HG02943 (cell line): Measurements from ENCODE around the gene SLC10A1.
"Not testable (repeated sequence)": the region's sequence is repeated elsewhere in the genome, so short reads cannot be mapped to it uniquely, and the experiment has no call there.

Experiments
- ATAC-seq: cut with Tn5 transposase; IDR thresholded peaks from one replicate; pipeline ENCODE4 v1.9.1; 2021; ENCODE audit warnings: mild to moderate bottlenecking, low read depth, moderate library complexity; ENCODE audit not compliant: unreplicated experiment

SLC10A1 gene

DNA sequence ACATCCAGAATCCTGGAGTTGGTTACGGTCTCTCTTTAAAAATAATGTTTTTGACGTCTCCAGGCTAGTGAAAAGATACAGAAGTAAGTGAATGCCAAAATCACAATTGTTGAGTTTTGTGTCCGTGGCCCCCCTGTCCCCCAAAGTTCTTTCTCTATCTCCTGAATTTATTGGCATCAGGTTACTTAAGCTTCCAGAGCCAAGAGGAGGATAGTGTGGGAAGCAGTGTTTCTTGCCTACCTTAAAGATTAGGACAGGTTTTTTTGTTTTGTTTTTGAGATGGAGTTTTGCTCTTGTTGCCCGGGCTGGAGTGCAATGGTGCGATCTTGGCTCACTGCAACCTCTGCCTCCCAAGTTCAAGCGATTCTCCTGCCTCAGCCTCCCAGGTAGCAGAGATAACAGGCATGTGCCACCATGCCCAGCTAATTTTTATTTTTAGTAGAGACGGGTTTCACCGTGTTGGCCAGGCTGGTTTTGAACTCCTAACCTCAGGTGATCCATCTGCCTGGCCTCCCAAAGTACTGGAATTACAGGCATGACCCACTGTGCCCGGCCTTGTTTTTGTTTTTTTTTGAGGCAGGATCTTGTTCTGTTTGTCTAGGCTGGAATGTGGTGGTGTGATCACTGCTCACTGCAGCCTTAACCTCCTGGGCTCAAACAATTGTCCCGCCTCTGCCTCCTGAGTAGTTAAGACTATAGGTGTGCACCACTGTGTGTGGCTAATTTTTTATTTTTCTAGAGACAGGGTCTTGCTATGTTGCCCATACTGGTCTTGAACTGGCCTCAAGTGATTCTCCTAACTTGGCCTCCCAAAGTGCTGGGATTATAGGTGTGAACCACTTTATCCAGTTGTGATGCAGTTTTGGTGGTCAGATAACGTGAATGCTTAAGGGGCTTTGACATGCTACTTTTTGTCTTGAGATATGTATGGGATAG lies 24.7 kb downstream of the SLC10A1 start:
- no peak for ATAC-seq

DNA sequence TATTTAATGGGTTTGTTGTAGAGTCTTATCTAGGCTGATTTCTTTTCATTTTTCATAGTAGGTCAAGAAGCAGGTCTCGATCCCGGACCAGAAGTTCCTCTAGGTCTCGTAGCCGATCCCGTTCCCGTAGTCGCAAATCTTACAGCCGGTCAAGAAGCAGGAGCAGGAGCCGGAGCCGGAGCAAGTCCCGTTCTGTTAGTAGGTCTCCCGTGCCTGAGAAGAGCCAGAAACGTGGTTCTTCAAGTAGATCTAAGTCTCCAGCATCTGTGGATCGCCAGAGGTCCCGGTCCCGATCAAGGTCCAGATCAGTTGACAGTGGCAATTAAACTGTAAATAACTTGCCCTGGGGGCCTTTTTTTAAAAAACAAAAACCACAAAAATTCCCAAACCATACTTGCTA lies 25.9 kb downstream of the SLC10A1 start:
- ATAC-seq, result no peak

DNA sequence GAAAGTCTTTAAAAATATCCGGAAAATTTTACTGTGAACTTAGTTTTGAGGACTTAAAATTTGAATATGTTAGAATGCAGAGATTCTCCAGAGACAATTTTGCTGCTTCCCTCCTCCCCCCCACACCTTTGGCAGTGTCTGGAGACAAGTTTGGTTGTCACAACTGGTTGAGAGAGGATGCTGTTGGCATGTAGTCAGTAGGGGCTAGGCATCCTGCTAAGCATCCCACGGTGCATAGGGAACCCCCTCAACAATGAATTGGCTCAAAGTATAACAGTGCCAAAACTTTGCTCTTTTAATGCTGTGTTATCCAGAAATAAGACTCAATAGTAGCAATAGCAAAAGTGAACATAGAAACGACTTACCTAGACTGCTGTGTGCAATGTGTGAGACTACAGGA lies 26.5 kb downstream of the SLC10A1 start:
- ATAC-seq, result no peak

DNA sequence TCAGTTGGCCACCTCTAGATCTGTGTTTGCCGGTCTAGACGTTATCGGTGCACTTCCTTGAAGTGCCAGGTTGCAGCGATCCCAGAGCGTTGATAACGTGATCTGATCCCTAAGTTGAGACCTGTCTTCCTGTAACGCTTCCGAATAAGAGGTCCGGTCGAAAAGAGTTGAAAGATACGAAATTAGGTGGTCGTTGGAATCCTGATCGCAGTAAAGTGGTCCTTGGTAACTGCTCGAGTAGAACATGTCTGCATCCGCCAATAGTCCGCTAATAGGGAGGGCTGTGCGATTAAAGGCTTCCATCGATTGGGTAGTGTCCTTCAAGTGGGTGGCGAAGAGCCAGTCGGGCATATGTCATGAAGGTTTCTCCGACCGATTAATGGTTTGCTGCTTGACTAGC lies 27.4 kb downstream of the SLC10A1 start:
- ATAC-seq, result no peak

DNA sequence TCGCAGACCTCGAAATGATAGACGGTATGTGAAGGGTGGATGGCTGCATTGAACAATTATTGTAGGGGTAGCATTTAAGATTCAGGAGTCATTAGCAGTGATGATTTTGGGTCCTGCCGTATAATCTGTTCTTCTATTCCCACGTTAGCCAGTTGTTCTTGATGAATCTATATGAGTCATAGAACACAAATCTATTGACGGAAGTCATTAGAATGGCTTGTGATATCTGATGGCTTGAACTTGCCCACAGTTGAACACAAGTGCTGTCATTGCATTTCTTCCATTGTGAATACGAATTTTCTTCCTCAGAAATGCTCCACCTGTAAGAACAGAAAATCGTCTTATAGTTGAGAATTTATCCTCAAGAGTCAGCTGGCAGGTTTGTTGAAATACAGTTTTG lies 28.2 kb downstream of the SLC10A1 start:
- ATAC-seq, result no peak

DNA sequence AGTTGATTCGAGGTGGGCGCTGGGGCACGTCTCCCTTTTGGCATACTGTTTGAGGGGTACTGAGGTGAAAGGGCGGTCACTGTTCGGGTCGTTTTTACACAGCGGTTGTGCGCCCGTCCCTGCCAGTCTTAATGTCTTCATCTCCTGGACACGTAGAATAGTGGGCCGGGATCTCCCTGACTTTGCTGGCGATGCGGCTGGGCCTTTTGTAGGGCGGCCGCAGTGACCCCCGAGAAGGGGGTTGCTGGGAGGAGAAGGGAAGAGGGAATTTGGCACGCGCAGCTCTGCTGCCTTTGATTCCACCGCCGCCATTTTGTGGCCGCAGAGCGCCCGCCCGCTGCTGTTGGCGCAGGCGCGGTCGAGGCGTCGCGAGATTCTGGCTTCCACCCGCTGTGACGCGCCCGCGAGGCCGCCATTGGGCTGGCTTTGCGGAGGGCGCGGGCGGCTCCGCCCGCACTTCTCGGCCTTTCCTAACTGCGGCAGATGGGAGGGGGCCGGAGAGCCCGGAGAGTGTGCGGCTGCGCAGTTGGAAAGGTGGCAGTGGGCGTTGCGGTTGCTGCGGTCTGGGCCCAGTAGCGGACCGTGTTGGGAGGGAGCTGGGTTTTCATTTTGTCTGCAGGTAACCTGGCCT lies 29.6 kb downstream of the SLC10A1 start:
- peak; percentile 52 for ATAC-seq

DNA sequence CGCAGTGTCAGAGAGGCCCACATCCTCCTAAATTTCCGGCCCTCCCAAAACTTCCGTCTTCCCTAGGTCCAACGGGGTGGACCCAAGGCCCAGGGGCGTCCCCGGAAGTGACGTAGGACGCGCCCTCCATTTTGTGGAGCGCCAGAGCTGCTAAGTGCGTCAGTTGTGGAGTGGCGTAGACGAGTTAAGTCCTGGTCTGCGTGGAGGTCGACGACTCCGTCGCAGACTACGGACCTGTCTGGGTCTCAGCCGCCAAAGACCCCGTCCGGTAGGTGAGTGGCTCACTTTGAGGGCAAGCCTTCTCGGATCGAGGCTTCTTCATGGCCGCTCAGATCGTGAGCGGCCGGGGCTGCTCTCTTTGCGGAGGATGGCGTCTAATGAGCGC lies 30.1 kb downstream of the SLC10A1 start, which contains the start of gene SRSF5:
Gene SRSF5 (plus strand): TSS at position 159 of the 385 bp plus-strand sequence. CDS start 1,015 bp downstream, outside the sequence.
- ATAC-seq, result peak; percentile 89

DNA sequence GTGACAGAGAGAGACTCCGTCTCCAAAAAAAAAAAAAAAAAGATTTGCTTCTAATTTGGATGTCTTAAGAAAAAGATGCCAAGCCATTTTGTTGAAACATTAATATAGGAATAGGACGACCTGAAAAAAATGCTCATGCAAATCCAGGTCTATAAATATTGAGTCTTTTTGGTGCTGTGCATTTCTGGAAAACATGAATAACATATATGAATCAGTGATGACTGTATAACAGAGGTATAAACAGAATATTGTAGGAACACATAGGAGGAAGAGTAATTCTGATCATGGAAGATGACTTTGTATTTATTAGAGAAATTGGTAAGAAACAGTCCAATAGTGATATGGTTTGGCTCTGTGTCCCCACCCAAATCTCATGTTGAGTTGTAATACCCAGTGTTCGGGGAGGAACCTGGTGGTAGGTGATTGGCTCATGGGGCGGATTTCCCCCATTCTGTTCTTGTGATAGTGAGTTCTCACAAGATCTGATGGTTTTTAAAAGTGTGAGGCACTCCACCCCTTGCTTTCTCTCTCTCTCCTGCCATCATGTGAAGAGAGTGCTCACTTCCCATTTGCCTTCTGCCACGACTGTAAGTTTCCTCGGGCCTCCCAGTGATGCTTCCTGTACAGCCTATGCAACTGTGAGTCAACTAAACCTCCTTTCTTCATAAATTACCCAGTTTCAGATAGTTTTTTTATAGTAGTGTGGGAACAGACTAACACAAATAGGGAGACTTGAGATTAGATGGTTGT lies 33.1 kb downstream of the SLC10A1 start:
- ATAC-seq, result no peak

DNA sequence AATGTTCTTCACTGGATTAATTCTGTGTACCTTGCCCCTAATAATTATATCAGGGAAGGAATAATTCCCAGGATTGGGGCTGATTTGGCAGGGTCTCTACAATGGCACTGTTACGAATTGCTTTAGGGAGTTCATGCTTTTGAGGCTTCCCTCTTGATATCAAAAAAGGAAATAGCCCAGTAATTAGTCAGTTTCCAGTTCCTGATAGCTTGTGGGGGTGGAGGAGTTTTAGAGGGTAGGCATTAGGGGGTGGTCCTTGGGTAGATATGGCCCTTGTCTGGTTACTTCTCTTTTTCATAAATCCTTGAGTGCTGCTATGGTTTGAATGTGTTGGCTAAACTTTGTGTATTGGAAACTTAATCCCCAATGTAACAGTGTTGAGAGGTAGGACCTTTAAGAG lies 36.2 kb downstream of the SLC10A1 start:
- ATAC-seq, result no peak

DNA sequence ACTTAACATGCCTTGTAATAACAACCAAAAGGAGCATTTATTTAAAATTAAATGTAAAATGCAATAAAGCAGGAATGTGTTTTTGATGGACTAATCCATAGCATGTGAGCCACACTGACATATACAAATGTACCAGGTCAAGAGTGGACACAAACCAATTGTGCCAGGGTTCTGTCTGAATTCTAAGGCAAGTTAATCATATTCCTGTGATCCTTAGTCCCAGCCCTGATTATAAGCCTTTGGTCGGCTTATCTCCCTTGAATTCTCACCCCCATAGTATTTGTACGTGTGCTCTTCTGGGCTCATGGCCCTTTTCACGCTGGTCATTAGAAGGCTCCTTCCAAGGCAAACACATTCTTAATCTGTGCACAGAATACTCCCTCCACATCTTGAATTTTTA lies 40.7 kb downstream of the SLC10A1 start:
- no peak for ATAC-seq

DNA sequence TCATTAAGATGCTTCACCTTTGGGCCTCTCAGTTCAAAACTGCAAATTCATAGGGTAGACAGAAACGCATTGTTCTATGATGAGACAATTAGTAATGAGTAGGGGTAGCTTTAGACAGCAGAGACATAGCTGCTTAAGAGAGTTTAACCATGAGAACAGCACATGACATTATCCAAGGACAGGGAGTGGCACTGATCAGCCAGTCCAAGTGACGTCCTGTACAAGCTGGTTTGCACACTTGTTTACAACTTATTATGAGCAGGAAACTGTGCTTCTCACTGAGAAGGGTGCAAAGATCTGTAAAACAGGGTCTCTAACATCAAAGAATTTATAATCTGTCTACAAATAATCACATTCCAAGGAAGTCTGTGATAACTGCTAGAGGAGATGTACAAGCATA lies 41.3 kb downstream of the SLC10A1 start:
- ATAC-seq, result no peak

DNA sequence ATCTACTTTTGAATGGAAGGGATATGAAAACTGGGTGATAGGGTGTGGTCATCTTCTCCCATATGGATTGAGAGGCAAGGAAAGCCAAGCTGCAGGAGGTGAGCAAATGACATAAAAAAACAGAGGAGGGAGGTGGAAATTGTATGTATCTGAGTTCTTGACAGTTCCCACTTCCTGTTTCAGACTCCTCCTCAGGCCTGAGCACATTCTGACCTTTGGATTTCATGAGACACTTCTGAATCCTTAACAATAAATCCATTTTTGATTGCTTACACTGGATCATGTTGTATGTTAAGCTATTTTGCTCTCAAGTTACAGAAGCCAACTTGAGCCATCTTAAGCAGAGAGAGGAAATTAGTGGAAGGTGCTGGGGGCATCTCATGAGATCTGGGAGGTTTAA lies 41.7 kb downstream of the SLC10A1 start:
- ATAC-seq, result no peak

DNA sequence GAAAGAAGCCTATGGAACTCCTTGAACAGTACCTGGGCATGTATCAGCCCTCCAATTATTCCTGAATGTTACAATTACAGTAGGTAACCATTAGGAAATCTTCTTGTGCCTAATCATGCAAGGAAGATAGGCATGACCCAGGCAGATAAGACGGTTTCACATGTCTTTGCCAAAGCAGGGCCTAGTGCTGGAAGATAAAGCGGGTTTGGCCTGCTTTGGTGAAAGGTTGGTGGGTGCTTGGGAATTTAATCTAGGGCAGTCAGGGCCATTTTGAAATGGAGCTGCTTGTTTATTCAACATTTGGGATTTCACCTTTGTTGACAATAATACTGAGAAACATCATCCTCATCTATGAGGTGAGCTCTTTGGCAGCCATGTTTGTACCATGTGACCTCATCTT lies 42.6 kb downstream of the SLC10A1 start:
- ATAC-seq, result no peak

DNA sequence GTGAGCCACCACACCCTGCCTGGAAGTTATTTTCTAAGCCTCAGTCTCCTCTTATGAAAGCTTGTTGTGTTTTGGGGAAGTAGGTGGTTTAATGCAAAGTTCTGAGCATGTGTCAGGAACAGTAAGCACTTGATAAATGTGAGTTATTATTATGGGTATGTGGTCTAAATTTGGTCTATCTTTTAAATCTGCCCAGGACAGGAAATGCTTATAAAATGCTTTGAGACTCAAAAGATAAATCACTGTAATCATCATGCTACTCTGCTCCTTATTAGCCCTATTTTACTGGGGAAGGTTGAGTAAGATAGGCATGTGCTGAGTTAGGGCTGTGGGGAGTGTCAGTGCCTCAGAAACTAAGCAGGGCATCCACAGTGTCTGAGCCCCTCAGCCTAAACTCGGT lies 43.2 kb downstream of the SLC10A1 start:
- no peak for ATAC-seq

DNA sequence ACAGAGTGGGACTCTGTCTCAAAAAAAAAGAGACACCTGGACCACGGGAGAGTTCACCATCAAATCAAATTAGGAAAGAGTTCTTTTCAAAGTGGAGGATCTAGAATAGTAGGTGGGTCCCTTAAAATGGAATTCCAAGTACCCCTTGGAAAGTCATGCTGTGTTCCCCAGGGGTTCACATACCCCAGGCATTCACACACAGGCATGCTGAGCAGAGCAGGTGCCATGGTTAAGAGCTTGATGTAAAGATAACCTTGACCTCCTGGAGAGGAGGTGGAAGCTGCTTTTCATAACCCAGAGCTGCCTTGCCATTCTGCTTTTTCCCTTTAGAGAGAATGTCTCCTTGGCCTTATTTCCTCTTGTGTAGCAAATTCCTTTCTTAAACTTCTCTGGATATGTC lies 44.3 kb downstream of the SLC10A1 start:
- ATAC-seq, result no peak

DNA sequence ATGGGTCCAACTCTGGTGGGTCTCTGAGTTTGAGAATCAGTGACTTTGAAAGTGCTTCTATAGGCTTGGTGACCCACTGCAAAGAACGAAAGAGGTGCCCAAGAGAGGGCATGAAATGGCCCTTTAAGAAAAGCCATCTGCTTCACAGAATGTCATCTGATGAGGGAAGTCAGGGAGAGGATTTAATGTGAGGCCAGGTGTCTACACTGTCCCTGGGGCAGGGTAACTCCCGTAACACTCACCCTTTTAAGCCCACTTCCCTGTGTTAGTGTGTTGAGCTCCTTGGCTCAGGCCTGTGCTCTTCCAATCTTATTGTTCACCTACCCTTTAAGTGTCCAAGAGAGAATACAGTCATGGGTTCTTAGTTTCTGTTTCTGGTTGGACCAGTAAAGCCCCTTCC lies 46.5 kb downstream of the SLC10A1 start:
- ATAC-seq, result no peak

DNA sequence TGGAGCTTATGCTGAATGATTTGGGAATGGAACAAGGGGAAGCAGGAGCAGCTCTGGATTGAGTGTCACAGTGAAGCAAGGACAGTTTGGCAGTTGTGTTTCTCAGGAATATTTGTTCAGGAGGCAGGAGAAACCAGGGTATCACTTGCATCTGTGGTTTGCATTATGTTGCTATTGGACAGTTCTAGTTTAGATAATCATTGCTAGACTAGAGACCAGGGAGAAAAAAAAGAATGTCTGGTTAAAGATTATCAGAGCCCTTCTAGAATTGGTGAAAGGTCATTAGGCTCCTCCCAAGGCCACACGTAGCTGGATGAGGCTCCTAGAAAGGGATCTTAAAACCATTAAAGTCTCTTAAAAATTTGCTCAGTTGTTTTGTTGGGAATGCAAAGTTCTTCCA lies 47.1 kb downstream of the SLC10A1 start:
- no peak for ATAC-seq

DNA sequence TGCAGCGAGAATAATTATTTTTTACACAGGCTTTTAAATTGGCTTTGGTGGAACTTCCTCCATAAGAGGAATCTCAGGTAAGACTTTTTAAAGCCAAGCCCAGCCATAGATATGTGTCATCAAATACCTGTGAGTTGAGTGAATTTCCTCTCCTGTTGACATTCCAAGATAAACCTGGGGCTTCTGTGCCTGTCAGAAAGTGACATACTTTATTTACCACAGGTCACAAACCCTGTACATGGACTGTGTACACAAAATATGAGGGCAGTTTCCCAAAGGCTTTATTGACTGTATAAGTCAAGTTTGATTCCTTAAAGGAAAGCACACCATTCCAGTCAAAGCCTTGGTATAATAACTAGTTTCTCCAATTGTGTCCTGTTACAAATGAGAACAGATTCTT lies 56.0 kb downstream of the SLC10A1 start:
- no peak for ATAC-seq

DNA sequence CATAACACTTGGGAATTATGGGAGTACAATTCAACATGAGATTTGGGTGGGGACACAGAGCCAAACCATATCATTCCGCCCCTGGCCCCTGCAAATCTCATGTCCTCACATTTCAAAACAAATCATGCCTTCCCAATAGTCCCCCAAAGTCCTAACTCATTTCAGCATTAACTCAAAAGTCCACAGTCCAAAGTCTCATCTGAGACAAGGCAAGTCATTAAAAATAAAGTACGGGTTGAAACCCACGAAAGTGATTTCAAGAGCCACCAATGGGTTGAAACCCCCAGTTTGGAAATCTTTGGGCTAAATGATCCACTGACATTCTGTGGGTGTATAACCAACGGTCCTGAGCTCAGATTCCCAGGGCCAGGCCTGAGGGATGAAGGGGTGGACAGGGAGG lies 60.6 kb downstream of the SLC10A1 start:
- not testable (repeated sequence) for ATAC-seq

DNA sequence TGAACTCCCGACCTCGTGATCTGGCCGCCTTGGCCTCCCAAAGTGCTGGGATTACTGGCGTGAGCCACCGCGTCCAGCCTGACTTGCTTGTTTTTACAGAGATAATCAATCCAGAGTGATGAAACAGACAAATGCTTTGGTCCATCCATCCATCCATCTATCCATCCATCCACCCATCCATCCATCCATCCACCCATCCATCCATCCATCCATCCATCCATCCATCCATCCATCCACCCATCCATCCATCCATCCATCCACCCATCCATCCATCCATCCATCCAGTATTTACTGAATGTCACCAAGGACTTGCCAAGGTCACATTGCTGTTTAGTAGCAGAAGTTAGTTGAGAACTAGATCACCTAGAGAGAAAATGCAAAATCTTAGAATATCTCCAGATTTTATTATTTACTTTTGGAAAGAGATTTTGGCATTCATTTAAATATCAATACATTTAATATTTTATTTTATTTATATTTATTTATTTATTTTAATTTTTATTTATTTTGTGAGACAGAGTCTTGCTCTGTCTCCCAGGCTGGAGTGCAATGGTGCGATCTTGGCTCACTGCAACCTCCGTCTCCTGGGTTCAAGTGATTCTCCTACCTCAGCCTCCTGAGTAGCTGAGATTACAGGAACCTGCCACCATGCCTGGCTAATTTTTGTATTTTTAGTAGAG lies 65.0 kb downstream of the SLC10A1 start:
- ATAC-seq, result not testable (repeated sequence)

DNA sequence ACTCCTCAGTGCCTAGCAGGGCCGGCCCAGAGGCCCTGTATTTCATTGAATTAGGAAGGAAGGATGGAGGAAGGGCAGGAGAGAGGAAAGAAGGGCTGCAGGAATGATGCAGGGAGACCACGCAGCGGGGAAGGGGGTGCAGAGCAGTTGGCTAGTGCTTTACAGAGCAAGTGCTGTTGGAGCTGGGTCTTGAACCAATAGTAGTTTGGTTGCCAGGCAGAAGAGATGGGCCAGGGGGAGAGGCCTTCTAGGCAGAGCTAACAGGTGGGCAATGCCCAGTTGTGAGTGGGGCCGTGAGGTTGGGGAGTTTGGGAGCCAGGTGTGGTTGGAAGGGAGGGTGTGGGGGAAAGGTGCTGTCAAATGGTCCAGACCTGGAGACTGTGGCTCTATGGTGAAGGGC lies 69.2 kb downstream of the SLC10A1 start:
- no peak for ATAC-seq
